GM21423 (cell line): Measurements from ENCODE around the gene SYNE1.
"Not testable (repeated sequence)": the region's sequence is repeated elsewhere in the genome, so short reads cannot be mapped to it uniquely, and the experiment has no call there.

Experiments used
- ATAC-seq: cut with Tn5 transposase; IDR thresholded peaks from one replicate; pipeline ENCODE4 v1.9.1; 2021; ENCODE audit warnings: mild to moderate bottlenecking, moderate library complexity; ENCODE audit not compliant: unreplicated experiment

SYNE1 gene

DNA sequence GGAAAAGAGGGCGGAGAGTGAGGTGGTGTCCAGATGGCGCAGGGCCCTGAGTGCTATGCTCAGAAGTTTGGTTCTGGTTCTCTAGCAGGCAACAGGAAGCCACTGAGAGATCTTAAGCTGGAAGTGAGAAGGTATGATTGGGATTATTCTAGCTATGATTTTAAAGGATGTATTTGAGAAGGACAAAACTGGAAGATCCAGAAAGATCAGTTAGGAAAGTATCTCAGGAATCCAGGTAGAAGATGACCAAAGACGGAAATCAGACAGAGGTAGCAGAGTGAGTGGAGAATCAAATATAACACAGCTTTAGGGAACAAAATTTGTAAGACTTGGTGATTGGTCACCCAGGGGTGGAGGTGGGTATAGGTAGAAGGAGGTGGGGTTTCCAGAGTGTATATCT lies 5.8 kb downstream of the SYNE1 start:
- no peak for ATAC-seq

DNA sequence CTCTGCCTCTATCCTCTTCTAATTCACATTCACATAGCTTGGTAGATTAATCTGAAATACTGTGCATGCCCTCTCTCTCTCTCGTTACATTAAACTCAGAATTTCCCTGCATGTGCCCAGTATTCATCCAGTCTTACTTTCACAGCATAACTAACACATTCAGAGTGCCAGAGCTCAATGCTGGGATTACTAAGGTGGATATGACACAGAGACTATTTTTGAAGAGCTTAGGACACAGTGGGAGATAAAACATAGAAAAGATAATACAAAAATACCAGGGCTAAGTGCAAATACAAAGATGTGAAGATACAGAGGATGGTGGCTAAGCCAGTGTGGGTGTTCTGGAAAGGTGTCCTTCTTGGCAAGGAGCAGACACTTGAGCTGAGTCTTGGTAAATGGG lies 6.3 kb downstream of the SYNE1 start:
- ATAC-seq, result no peak

DNA sequence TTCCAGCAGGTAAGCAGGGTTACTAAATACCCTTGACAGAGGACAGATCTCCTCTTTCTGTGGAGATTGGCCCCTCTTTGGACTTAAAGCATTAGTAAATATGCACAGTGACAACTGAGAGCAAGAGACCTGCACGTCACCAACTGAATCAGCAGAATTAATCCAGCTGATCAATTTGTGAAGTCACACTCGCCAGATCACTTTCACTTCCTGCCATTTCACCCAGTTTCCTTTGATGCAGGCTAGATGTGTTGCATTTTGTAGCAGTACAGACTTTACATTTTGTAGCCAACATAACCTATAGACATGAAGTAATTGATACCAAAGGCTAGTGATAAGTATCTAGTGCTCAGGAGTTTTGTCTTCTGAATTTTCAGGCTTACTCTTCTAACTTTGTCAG lies 11.9 kb downstream of the SYNE1 start:
- ATAC-seq, result no peak

DNA sequence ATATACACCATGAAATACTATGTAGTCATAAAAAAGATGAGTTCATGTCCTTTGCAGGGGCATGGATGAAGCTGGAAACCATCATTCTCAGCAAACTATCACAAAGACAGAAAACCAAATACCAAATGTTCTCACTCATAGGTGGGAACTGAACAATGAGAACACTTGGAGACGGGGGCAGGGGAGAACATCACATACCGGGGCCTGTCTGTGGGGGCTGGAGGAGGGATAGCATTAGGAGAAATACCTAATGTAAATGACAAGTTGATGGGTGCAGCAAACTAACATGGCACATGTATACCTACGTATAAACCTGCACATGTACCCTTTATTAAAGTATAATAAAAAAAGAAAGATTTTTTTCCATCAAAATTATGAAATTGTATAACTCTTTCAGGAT lies 22.4 kb downstream of the SYNE1 start:
- ATAC-seq, result not testable (repeated sequence)

DNA sequence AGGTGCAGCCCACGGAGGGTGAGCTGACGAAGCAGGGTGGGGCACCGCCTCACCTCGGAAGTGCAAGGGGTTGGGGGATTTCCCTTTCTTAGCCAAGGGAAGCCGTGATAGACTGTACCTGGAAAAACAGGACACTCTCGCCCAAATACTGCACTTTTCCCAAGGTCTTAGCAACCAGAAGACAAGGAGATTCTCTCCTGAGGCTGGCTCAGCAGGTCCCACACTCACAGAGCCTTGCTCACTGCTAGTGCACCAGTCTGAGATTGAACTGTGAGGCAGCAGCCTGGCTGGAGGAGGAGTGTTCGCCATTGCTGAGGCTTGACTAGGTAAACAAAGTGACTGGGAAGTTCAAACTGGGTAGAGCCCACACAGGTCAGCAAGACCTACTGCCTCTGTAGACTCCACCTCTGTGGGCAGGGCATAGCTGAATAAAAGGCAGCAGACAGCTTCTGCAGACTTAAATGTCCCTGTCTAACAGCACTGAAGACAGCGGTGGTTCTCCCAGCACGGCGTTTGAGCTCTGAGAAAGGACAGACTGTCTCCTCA lies 28.0 kb downstream of the SYNE1 start:
- ATAC-seq, result no peak

DNA sequence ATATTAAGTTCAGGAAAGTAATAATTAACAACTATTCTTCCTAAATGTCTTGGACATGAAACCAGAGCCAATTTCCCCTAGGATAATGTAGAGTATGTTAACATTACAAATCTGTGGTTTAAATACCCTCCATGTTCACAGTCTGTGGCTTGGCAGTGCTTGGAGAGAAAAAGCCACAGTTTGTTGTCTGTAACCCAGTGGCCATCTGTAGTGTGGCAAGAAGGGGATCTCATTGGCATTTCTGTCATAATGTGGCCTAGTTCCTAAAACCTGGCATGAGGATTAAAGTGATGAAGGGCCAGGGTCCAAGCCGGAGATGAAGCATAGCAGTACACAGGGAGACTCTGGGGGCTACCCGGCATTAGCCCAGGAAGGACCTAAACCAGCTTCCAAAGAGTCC lies 31.2 kb downstream of the SYNE1 start:
- ATAC-seq, result no peak

DNA sequence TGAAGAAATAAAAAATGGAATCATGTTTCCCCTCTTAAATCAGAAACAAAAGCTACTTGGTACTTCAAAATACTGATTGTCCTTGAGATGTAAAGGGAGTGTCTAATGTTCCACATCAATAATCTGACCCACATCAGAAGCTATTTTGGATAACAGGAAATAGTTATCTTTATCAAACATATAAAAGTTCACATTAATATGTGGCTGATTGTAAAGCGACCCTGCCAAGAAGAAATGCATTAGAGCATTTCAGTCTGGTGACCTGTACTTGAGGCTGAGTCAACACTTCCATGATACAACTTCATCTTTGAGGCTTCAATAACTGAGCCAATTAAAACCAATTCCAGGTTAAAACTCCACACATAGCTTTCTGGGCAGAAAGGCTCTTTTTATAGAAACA lies 31.8 kb downstream of the SYNE1 start:
- no peak for ATAC-seq

DNA sequence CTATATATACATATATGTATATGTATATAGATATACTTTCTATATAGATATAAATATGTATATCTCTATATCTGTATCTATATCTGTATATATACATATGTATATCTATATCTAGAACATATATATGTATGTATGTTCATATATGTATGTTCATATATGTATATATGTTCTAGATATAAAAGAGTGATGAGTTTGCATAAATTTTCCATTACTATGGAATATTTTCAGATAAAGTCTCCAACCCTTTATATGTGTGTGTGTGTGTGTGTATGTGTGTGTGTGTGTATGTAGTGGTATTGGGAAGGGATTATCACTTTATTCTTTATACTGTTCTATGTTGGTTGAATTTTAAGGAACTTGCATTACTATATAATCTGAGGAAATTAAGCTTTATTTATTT lies 33.3 kb downstream of the SYNE1 start:
- ATAC-seq, result no peak

DNA sequence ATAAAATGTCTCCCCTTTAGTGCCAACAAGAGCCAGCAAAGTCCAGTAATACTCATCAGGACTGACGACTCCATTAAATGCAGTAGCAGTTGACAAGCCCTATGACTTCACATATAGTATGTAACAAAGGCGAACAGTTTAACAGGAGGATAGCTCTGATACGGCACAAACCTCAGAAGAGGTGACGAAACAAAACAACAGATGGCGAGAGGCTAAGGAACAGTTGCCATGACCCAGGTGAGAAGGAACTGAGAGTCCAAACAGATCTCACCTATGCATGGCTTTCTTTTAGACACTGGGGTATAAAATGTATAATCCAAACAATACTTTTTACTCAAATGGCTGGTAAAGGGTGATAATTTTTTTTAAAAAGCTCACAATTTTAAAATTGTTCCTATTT lies 37.1 kb downstream of the SYNE1 start:
- no peak for ATAC-seq

DNA sequence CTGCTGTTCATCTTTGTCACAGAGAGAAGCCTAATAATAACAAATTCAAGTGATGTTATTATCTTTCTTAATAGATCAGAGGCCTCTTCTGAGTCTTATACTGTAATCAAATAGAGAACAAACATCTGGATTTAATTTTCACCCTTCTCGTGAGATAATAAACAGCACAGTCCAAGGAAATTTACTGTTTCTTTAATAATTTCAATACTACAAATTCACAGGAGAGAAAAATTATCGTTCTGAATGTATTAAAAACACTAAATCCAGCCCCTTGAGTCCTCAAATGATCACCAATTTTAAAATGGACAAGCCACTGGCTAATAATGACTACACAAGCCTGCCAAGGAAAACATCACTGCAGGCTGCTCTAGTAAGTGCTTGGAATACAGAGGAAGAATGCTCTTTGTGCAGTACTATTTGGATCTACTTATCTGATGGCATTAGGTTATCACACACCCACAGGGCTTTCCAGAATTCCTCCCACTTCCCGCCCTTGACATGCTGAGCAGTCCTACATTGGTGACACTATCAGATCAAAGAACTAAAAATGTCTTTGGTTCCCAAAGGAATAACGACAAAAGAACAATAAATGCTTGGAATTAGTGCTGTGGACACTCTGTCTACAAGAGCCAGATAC lies 38.1 kb downstream of the SYNE1 start:
- no peak for ATAC-seq

DNA sequence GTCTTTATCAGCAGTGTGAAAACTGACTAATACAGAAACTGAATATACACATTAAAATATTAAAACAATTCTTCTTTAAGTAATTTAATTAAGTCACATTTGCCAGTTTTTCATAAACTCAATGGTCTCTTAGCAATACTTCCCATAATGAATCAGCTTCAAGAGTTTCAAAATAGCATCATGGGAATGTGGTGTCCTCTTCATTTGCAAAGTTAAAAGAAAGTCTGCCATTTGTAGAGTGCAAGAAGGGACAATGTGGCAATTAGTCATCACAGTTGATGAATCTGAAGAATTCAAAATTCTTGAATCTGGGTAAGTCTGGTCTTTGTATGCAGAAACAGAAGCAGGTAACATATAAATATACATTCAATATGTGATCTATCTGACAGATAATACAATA lies 38.7 kb downstream of the SYNE1 start:
- no peak for ATAC-seq

DNA sequence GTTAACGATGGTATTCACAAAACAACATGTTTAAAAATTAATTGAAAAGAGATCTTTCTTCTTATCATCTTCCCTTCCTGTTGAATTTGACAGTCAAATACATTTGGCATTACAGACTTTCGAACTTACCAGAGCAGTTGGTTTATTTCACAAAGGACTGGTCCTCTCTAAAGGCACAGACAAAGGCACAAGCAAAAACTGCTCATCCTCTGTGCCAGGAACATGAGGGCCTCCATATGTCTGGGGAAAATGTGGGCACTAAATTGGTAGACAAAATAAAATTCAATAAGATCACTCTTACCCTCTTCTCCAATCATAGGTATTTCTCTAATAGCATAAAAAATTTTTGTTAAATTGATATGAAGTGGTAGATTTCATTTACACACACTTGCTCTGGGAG lies 40.4 kb downstream of the SYNE1 start:
- ATAC-seq, result no peak

DNA sequence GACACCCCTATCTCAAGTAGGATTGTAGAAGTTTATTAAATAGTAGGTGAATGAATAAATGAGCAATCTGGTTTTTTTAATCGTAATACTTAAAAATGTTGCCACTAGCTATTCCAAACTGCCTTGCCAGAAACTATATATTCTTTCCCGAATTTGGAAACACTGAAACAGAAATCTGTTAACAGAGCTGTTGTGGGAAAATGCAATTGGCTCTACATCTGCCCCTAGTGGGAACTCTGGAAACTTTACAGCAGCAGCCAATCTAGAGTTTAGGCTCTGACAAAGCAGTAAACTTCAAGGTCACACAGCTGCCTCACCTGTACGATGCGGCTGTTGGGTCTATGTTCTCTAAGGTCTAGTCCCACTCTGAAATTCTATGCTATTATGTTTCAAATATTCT lies 41.7 kb downstream of the SYNE1 start:
- no peak for ATAC-seq

DNA sequence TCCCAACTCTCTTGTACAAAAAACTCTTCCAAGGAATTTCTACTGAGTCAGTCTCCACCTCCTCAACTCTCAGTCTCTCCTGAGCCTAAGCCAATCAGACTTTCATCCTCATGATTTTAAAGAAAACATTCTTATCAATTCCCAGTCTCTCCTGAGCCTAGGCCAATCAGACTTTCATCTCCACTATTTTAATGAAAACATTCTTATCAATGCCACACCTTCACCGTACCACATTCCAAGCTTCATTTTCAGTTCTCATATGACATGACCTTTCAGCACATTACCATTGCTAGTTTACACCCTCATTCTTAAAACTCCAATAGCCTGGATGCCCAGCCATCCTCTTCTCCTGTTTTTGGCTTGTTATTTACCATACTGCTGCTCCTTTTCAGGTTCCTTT lies 42.5 kb downstream of the SYNE1 start:
- ATAC-seq, result no peak

DNA sequence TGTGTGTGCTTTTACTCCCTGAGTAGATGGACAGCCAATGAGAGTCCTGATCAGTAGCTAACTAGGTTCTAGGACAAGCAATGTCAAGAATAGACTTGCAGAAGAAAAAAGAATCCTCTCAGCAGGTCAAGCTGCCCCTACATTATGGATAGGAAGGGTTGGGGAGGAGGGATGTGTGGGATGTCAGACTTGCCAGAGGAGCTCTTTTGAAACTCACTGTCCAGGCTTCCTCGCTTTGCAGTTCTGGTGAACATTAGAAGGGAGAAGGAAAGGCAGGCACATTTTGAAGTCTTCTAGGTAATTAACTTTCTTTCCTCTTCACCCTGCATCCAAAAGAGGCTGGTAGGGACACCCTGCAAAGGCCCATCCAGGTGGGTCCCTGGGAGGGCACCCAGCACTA lies 48.7 kb downstream of the SYNE1 start:
- ATAC-seq, result no peak

DNA sequence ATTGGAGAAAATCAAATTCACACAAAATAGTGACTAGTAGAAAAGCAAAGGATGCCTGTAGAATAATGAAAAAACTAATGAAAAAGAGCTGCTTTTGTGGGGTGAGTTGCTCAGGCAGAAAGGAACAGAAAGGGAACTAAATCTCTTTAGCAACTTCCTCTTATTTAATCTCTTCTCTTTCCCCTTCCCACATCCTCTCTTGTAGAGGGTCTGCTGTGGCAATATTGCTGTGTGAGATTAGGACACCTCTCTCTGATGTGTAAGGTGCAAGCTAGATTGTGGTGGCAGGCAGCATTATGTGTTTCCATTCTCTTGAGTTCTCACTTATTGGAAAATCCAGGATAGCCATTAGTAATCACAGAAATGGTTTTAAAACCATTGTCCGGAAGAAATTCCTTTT lies 49.7 kb downstream of the SYNE1 start:
- ATAC-seq, result no peak

DNA sequence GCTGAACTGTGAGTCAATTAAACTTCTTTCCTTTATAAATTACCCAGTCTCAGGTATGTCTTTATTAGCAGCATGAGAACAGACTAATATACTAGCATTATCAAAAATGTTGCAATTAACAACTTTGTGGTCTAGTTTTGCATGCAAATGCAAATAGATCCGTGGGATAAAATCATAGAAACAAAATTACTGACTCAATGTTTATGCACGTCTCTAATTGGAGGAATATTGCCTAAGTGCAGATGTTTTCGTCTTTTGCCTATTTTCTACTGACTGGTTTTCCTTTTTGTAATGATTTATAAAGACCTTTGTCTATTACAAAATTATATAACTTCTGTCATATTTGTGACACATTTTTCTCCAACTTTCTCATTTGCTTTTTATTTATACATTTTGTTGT lies 51.9 kb downstream of the SYNE1 start:
- ATAC-seq, result no peak

DNA sequence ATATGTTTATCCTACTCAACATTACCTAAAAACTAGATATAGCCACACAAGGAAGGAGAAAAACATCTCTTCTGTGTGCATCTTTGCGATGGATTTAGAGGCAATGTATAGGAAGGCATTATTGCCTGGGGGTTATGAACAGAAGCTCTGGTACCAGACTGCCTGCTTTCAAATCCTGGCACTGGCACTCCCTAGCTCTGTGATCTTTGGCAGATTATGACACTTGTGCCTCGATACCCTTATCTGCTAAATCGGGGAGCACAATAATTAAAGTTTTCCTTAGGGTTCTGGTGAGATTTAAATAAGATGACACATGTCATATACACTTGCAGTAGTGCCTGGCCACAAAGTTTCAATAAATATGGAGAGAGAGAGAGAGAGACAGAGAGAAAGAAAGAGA lies 53.3 kb downstream of the SYNE1 start:
- ATAC-seq, result no peak

DNA sequence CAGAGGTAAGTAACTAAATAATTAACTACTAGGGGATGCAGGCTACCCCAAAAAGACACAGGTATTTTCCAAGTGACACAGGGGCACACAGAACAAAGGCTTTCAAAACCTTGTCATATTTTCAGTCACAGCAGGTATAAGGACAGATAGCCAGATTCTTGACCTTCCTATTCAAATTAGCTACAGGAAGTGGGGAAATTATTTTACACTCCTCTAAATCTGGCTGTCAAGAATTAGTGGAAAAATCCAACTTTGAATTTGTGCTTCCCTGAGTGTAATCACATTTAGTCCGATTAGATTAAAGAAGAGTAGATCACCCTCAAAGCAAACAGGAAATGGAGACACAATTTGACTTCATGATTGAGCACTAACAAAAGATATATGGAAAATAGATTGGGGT lies 60.6 kb downstream of the SYNE1 start:
- ATAC-seq, result no peak

DNA sequence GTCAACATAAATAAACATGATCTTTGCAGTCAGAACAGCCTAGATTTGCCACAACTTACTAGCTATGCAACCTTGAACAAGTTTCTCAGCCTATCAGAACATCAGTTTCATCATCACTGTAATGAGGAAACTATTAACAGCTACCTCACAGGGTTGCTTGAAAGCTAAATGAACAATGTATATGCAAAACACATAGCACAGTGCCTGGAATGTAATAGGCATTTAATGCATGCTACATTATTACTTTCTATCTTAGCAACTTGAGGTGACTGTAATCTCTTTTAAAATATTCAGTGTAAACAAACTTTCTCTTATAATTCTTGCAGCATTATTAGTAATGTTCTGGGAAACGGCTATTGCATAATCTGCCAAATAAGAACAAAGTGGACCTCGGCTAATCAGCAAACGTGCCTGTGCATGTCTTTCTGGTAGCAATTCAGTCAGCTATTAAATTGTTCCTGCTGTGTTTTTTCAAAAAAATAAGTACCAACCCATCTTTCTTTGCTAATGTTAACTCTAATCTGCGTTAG lies 61.5 kb downstream of the SYNE1 start:
- ATAC-seq, result no peak

DNA sequence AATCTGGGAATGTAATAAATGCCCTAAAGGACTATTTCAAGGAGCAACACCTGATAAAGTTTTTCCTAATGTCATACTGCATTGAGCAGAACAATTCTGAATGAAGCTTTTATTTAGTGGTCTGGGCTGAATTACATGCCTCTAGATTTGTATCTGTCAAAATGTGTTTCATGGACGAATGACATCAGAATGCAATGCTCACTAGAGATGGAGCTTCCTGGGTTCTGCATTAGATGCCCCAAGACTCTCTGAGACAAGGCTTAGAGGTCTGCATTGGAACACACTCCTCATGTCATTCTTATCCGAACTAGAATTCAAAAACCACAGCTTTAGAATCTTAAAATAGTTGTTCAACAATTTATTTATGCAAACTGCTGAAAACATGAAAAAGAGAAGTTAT lies 62.0 kb downstream of the SYNE1 start:
- ATAC-seq, result no peak

DNA sequence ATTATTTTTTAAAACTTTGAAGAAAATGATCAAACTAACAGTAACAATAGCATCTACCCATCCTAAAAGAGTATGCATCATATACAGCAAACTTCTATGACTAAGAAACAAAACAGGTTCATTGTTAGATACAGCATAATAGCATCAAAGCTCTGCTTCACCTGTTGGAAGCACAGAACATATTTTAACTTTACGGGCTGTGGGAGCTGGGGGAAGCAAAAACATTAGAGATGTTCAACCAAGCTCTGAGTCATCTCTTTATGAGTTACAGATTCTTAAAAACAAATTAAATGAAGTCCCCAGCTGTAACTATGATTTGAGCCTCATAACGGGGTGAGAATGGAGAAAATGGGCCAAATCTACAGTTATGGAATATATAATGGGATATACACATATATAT lies 63.4 kb downstream of the SYNE1 start:
- ATAC-seq, result no peak
